H9 (cell line): ENCODE results near the gene TLE6. TPM values are rescaled to one million over a fixed set of nuclear protein-coding genes. Genes with fewer than 3 reads are reported as not detected.

ENCODE experiments used
- DNase-seq: peaks from one replicate; pipeline ENCODE4 v3.0.0-alpha.2; 2017
- H2AFZ ChIP-seq: one replicate; pipeline ENCODE4 v1.6.1; 2013; ENCODE audit warnings: mild to moderate bottlenecking, low read length, control low read depth, moderate library complexity
- H2AK5ac ChIP-seq: 2 replicates; pipeline ENCODE4 v1.6.1; 2013; ENCODE audit warnings: low read length, control low read depth, mixed read lengths; ENCODE audit not compliant: insufficient read length
- H2BK120ac ChIP-seq: one replicate; pipeline ENCODE4 v1.6.1; 2013; ENCODE audit warnings: low read depth, mild to moderate bottlenecking, low read length, control low read depth, inconsistent platforms; ENCODE audit not compliant: poor library complexity, severe bottlenecking
- H2BK12ac ChIP-seq: 2 replicates; pipeline ENCODE4 v1.6.1; 2013; ENCODE audit warnings: low read length, control low read depth, mixed read lengths, low read depth; ENCODE audit not compliant: insufficient read length
- H2BK15ac ChIP-seq: 2 replicates; pipeline ENCODE4 v1.6.1; 2013; ENCODE audit warnings: low read depth, low read length, control low read depth
- H2BK20ac ChIP-seq: one replicate; pipeline ENCODE4 v1.6.1; 2013; ENCODE audit warnings: low read depth, mild to moderate bottlenecking, low read length, control low read depth, inconsistent platforms; ENCODE audit not compliant: poor library complexity, severe bottlenecking
- H2BK5ac ChIP-seq: 2 replicates; pipeline ENCODE4 v1.6.1; 2013; ENCODE audit warnings: low read length, control low read depth, mixed read lengths; ENCODE audit not compliant: insufficient read length
- H3K14ac ChIP-seq: 2 replicates; pipeline ENCODE4 v1.6.1; 2013; ENCODE audit warnings: low read length, control low read depth; ENCODE audit not compliant: insufficient read depth
- H3K18ac ChIP-seq: 2 replicates; pipeline ENCODE4 v1.6.1; 2013; ENCODE audit warnings: low read depth, mild to moderate bottlenecking, mixed read lengths, low read length, control low read depth; ENCODE audit not compliant: insufficient read length
- H3K23ac ChIP-seq: 2 replicates; pipeline ENCODE4 v1.6.1; 2013; ENCODE audit warnings: low read length, control low read depth, mixed read lengths, low read depth; ENCODE audit not compliant: insufficient read length
- H3K23me2 ChIP-seq: 2 replicates; pipeline ENCODE4 v1.6.1; 2013; ENCODE audit warnings: low read depth, mild to moderate bottlenecking, mixed read lengths, low read length, control low read depth; ENCODE audit not compliant: insufficient read length, poor library complexity, severe bottlenecking
- H3K27ac ChIP-seq: 2 replicates; pipeline ENCODE4 v1.5.1; 2013; ENCODE audit warnings: low read length, control low read depth, mixed read lengths, low read depth; ENCODE audit not compliant: insufficient read length
- H3K27me3 ChIP-seq: 2 replicates; pipeline ENCODE4 v1.6.1; 2013; ENCODE audit warnings: low read length, control low read depth, inconsistent platforms; ENCODE audit not compliant: insufficient read depth
- H3K4ac ChIP-seq: 2 replicates; pipeline ENCODE4 v1.6.1; 2013; ENCODE audit warnings: low read depth, mild to moderate bottlenecking, control low read depth, inconsistent platforms, low read length, moderate library complexity
- H3K4me1 ChIP-seq: 2 replicates; pipeline ENCODE4 v1.6.1; 2013; ENCODE audit warnings: low read length, control low read depth, inconsistent platforms; ENCODE audit not compliant: insufficient read depth
- H3K4me2 ChIP-seq: 2 replicates; pipeline ENCODE4 v1.6.1; 2013; ENCODE audit warnings: low read length, control low read depth, mixed read lengths; ENCODE audit not compliant: insufficient read length, insufficient read depth
- H3K56ac ChIP-seq: 2 replicates; pipeline ENCODE4 v1.6.1; 2013; ENCODE audit warnings: low read depth, mild to moderate bottlenecking, mixed read lengths, low read length, control low read depth; ENCODE audit not compliant: insufficient read length
- H3K79me1 ChIP-seq: 2 replicates; pipeline ENCODE4 v1.6.1; 2013; ENCODE audit warnings: low read depth, mild to moderate bottlenecking, moderate library complexity, low read length, control low read depth, inconsistent platforms; ENCODE audit not compliant: insufficient read depth, poor library complexity, severe bottlenecking
- H3K79me2 ChIP-seq: 2 replicates; pipeline ENCODE4 v1.6.1; 2013; ENCODE audit warnings: low read length, control low read depth, inconsistent platforms; ENCODE audit not compliant: insufficient read depth
- H3K9ac ChIP-seq: 2 replicates; pipeline ENCODE4 v1.6.1; 2013; ENCODE audit warnings: low read length, control low read depth, mixed read lengths; ENCODE audit not compliant: insufficient read length; ENCODE audit errors: extremely low read depth
- H3K9me3 ChIP-seq: one replicate; pipeline ENCODE4 v1.6.1; 2013; ENCODE audit warnings: low read depth, low read length, inconsistent platforms; ENCODE audit not compliant: control insufficient read depth
- H3T11ph ChIP-seq: one replicate; pipeline ENCODE4 v1.6.1; 2013; ENCODE audit warnings: mild to moderate bottlenecking, low read length, control low read depth, inconsistent platforms
- H4K20me1 ChIP-seq: one replicate; pipeline ENCODE4 v1.6.1; 2013; ENCODE audit not compliant: control insufficient read depth, insufficient read length, insufficient read depth
- H4K5ac ChIP-seq: 2 replicates; pipeline ENCODE4 v1.6.1; 2013; ENCODE audit warnings: low read depth, mild to moderate bottlenecking, mixed read lengths, low read length, control low read depth; ENCODE audit not compliant: insufficient read length
- H4K8ac ChIP-seq: replicated peaks from 2 replicates; pipeline ENCODE4 v1.6.1; 2013; ENCODE audit warnings: low read length, control low read depth, mixed read lengths, low read depth; ENCODE audit not compliant: insufficient read length
- H4K91ac ChIP-seq: 2 replicates; pipeline ENCODE4 v1.6.1; 2013; ENCODE audit warnings: low read depth, mild to moderate bottlenecking, moderate library complexity, mixed read lengths, low read length, control low read depth; ENCODE audit not compliant: insufficient read length
- H3K27ac Mint-ChIP-seq, 3 experiments: 2 replicates in 2 of 3; 3 replicates in 1 of 3; pipeline ENCODE4 v1.8.0; 2020 to 2021; ENCODE audit warnings: mixed read lengths in 3 of 3, mild to moderate bottlenecking in 1 of 3, moderate library complexity in 1 of 3
- H3K27me3 Mint-ChIP-seq: 2 replicates; pipeline ENCODE4 v1.8.0; 2021; ENCODE audit warnings: low read depth, mild to moderate bottlenecking, moderate library complexity, mixed read lengths
- H3K36me3 Mint-ChIP-seq, 3 experiments: 2 replicates in 2 of 3; 3 replicates in 1 of 3; pipeline ENCODE4 v1.8.0; 2020 to 2021; ENCODE audit warnings: low read depth in 3 of 3, mixed read lengths in 3 of 3; ENCODE audit not compliant: insufficient read depth in 1 of 3
- H3K4me1 Mint-ChIP-seq, 2 experiments: 2 replicates each; pipeline ENCODE4 v1.8.0; 2020; ENCODE audit warnings: mixed read lengths in 2 of 2
- H3K4me3 Mint-ChIP-seq, 2 experiments: 2 replicates in 1 of 2; 3 replicates in 1 of 2; pipeline ENCODE4 v1.8.0; 2020 to 2021; ENCODE audit warnings: mild to moderate bottlenecking in 2 of 2, mixed read lengths in 2 of 2, moderate library complexity in 1 of 2
- H3K9me3 Mint-ChIP-seq, 2 experiments: 2 replicates in 1 of 2; 3 replicates in 1 of 2; pipeline ENCODE4 v1.8.0; 2020; ENCODE audit warnings: mild to moderate bottlenecking in 2 of 2, mixed read lengths in 2 of 2, moderate library complexity in 1 of 2
- CTCF ChIP-seq: fragments of 200-600 bp; sonication (generic); conservative IDR thresholded peaks from 3 replicates; pipeline ENCODE4 v1.8.0; 2021; ENCODE audit warnings: antibody characterized with exemption, mild to moderate bottlenecking
- WGBS: extraction: QIAGEN DNeasy Blood & Tissue Kit; methylation state at CpG from one replicate; pipeline ENCODE4 v1.1.7; 2013; ENCODE audit warnings: missing lambda C conversion rate, low lambda C conversion rate, mixed read lengths; ENCODE audit not compliant: insufficient read length; ENCODE audit errors: extremely low coverage; 5-methylcytosine and 5-hydroxymethylcytosine counted together
- total RNA-seq: library from RNA; stranded (reverse); gene quantifications from 2 replicates; pipeline ENCODE4 v1.2.1, GENCODE V29; 2021

The TLE6 gene
- total RNA-seq, 1 experiment from 2014 or later = 1.7 TPM

- Histone ChIP-seq H3K56ac (no peak overlapping the region), H4K20me1 (no peaks in the 10 kb centered on the region), H3K4me1 (no peaks in the 10 kb centered on the region), H3K27ac (no peak overlapping the region), H2BK15ac (no peak overlapping the region), H3K9ac (no peak overlapping the region), H2BK120ac (no peak overlapping the region), H2BK5ac (no peak overlapping the region), H4K5ac (no peak overlapping the region), H4K91ac (no peak overlapping the region), H3K79me2 (no peaks in the 10 kb centered on the region), H3K27me3 (no peaks in the 10 kb centered on the region), H3K79me1 (no peaks in the 10 kb centered on the region), H4K8ac (no peak overlapping the region), H3T11ph (no peak overlapping the region), H2BK20ac (no peak overlapping the region), H3K14ac (no peak overlapping the region), H3K4me2 (no peak overlapping the region), H2AK5ac (no peak overlapping the region), H2BK12ac (no peak overlapping the region), H3K23ac (no peak overlapping the region), H3K18ac (no peak overlapping the region), H3K4ac (no peak overlapping the region), H3K9me3 (no peaks in the 10 kb centered on the region), H2AFZ (no peak overlapping the region), H3K23me2 (peaks cover 2% of the 10 kb centered on the region)
- no peak overlapping the region for H3K4me3 Mint-ChIP-seq
- no peak for DNase-seq
- H3K27me3 Mint-ChIP-seq = peaks cover 6% of the 10 kb centered on the region
- H3K27ac Mint-ChIP-seq = no peak overlapping the region
- H3K9me3 Mint-ChIP-seq = no peaks in the 10 kb centered on the region
- peaks cover 3 to 18% of the 10 kb centered on the region in 2 experiments; a peak in 2 of 4 replicates for H3K4me1 Mint-ChIP-seq
- H3K36me3 Mint-ChIP-seq = no peaks in the 10 kb centered on the region
- no CpG with 5 or more reads among the region's 8 CpGs for WGBS
- no peak for TF ChIP-seq CTCF
Measured at GRCh38 chr19:3014135-3014534, 36.8 kb downstream of the TLE6 start.
